Measurements from ENCODE around the gene ADARB2.
"Not testable (repeated sequence)": the region's sequence is repeated elsewhere in the genome, so short reads cannot be mapped to it uniquely, and the experiment has no call there.

Gene ADARB2

GRCh38 chr10:1737222-1738061, at the start of gene ADARB2:
ADARB2 (minus strand) TSS chr10:1737525.
- peak; percentile 32 for DNase-seq

DNA sequence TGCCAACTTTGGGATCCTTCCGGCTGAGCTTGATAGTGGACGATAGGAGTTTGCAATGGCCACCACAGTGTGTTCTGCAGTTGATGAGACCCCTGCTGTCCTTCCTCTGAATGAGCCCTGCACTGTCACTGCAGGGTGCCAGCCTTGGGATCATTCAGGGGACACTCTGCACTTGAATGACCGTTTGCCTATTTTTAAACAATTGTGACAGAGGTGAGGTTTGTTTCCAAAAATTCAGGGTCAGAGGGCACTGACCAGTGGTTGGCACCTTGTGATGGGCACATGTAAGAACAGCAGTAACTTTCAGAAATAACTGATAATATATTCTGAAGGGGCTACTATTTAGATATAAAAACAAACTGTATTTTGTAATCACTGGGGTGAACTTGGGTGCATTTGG, 48.5 kb upstream of the ADARB2 start:
- DNase-seq, result no peak

- DNase-seq, result no peak
These were observed 45.5 kb upstream of the ADARB2 start for GRCh38 chr10:1782841-1783240.

DNA sequence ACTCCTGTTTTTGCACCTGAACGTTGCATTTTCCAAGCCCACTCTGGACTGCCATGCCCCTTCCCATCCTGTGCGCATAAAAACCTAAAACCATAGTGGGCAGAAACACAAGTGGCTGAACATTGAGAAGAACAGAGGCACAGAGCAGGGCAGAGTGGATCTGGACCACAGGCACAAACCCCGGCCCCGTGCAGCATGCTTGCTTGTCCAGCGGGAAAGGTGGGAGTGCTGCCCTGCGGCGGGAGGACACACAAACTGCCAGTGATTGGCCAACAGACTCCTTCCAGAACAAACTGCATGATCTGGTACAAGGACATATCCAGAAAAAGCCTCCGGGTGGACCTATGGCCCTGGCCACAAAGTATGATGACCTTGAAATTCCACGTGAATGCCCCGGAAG, 42.5 kb upstream of the ADARB2 start:
- no peak for DNase-seq

DNA sequence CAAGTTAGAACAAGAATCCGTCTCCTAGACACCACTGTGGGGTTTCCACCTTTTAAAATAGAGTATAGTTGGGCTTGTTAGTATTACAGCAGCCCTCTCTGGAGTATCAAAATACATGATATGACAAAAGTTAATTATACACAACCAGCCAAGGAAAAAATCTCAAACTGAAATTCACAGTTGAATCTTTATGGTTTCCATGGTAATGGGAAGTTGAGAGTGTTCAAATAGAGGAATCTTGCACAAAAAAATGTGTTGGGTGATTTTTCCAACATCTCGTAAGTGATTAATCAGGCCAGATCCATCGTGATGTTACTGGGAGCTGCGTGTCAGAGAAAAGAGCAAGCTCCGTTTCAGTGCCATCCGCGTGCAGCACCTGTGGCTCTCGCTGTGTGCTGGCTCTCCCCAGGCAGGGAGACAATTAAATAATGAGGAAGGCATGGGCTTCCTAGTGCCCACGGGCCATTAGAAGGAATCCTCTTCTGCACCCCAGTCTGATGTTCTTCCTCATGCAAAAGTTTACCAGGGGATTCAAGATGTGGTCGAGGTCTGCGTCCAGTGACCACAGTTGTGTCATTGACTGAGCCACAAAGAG, 41.1 kb upstream of the ADARB2 start:
- no peak for DNase-seq

- DNase-seq, result no peak
These were observed 38.9 kb upstream of the ADARB2 start for GRCh38 chr10:1776127-1776662.

DNA sequence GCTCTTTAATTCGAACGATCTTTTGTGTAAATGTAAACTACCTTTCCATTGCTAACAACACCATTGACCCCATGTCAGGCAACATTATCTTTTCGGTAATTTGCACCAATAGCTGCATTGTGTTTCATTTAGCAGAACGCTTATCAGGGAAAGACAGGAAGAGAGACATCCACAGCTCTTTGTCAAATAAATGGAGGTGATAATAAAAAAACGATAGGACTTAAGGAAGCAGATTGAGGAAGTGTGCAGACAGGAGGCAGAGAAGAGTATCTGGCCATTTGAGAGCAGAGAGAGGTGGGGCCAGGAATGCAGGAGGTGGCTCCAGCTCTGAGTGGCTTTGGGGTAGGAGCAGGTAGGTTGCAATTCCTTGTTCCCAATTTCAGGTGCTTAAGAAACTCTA, 37.5 kb upstream of the ADARB2 start:
- no peak for DNase-seq

DNA sequence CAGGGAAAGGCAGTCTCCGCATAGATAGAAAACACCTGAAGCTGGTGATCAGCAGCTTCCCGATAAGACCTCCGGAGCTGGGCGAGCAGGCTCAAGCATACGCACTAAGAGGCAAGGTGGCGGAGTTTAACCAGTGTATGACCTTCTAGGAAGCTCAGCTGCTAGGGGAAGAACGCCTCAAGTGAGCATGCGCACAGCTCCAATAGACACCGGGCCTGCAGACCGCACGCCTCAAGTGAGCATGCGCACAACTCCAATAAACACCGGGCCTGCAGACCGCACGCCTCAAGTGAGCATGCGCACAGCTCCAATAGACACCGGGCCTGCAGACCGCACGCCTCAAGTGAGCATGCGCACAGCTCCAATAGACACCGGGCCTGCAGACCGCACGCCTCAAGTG, 35.9 kb upstream of the ADARB2 start:
- not testable (repeated sequence) for DNase-seq

DNA sequence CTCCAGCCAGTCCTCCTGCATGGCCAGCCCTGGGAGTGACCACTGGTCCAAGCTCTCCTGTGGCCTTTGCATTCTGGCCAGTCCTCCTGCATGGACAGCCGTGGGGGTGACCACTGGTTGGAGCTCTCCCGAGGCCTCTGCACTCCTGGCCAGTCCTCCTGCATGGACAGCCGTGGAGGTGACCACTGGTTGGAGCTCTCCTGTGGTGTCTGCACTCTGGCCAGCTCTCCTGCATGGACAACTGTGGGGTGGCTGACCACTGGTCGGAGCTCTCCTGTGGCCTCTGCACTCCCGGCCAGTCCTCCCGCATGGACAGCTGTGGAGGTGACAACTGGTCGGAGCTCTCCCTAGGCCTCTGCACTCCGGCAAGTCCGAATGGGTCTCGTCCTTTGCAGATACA, 28.7 kb upstream of the ADARB2 start:
- no peak for DNase-seq

DNA sequence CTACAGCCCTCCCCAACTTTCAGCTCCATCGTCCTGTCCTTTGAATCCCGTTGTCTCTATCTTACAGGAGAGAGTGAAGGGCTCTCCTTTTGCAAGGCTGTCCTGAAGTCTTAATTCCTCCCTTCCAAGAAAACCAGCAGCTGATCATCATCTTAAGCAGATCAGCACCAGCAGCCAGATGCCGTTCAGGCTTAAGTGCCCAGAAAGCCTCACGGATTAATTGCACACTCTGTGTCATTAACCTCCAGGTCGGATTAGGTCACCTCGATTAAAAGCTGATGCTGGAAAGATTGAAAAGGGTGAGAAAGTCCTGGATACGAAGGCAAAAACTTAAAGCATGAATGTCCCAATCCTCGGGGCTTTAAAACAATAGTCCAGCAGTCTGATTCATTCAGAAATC, 24.8 kb upstream of the ADARB2 start:
- no peak for DNase-seq

DNA sequence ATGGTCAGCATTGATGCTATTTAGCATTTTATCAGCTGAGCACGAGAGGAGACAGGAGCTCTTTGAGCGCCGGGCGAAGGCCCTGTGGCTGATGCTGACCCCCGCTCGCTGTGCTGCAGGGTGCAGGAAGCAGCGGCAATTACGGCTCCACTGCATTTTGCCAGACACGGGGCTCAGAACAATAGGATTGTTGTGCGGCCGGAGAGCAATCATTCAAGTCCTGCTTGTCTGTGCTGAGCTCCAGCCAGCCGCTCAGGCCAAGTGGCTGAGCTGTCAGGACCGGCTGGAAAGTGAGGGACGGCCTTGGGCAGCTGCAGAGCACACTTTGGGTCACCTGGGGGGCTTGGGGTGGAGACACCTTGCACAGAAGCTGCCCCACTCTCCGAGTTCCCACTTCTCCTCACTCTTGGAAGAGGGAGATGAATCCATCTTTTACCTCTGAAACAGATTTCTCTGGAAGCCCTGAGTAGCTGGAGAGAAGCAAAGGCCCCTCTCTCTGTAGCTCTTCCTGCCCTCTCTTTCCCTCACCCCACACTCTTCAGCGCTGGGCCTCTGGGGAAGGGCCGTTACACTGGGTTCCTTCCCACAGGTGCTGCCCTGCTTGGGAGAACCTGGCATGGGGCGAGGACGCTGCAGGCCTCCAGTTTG, 17.3 kb upstream of the ADARB2 start:
- no peak for DNase-seq

GRCh38 chr10:1752153-1752552, 14.8 kb upstream of the ADARB2 start:
- no peak for DNase-seq

- no peak for DNase-seq
These were observed 10.3 kb upstream of the ADARB2 start for GRCh38 chr10:1747590-1748157.

- DNase-seq, result no peak
These were observed 9.5 kb upstream of the ADARB2 start for GRCh38 chr10:1746796-1747195.

DNA sequence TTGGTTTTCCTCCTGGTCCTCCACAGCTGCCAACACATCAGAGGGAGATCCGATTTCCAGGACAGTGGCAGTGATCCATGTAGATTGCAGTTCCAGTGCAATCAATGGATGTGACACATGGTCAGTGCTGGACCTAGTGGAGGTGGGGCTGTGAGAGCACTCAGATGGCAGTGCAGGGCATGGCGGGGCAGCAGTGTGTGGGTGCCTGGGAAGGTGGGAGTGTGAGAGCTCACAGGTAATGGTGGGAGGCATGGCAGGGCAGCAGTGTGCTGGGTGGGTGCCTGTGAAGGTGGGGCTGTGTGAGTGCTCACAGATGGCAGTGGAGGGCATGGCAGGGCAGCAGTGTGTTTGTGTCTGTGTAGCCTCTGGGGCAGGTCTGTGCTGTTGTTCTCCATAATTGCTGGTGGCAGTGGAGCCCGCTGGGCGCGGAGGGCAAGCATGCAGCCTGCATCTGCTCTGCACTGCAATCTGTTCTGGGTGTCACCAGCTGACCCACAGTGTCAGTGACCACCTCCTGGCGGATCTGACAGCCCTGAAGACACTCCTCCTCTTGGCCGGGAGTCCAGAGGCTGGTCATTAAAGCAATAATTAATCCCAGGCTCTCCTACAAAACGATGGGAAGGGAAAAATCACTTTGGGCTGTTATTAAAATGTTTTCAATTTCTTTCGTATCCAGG, 8.6 kb upstream of the ADARB2 start:
- no peak for DNase-seq

DNA sequence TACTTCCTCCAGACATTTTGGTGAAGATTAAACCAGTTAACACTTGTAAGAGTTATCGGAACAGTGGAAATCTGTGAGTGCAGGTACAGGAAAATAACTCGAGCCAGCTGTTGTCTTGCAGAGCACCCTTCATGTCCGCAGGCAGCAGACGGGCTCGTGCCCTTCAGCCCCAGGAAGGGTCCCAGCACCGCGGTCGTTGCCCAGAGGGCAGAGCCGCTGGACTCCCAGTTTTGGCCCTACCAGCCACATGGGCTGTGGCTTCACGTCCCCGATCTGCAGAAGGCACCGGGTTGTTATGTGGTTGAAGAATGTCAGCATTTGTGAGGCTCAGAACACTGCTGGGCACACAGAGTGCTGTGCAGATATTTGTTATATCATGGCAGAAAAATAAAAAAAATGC, 7.2 kb upstream of the ADARB2 start:
- DNase-seq, result no peak

GRCh38 chr10:1743141-1743540, 5.8 kb upstream of the ADARB2 start:
- no peak for DNase-seq

DNA sequence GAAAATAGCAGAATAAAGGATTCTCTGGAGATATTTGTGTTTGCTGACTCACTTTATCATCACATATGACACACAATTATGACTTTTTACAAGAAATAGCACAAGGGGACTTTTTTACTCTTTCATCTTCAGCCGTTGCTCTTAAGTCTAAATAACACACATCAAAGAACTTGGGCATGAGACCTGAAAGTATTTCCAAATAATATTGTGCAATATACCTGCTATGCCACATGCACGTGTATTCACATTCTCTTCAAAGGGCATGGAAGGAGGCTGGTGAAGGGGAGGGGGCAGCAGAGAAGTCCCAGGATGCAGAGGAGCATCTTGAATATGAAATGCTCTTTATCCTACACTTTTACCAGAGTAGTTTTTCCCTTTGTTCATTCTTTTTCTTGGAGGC, 4.1 kb upstream of the ADARB2 start:
- no peak for DNase-seq

DNA sequence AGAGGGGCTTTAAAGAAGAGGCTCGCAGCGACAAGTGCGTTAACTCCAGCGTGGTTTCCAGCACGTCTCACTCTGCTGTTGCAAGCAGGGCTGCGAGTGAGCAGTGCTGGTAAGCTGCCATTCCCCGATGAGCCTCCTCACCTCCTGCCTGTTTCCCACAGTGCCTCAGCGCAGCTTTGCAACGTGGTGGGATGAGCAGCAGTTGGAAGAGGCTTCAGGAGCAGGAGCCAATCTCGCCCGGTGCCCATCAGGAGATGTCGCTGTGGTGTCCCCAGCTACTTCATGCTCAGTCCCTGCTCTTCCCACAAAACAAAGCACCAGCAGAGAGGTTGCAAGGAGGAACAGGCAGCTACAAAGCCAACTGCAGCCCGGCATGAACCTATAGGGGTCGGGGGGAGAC, 2.4 kb upstream of the ADARB2 start:
- DNase-seq, result no peak

- no peak for DNase-seq
These were observed 1.6 kb upstream of the ADARB2 start for GRCh38 chr10:1738950-1739349.

- DNase-seq, result no peak
These were observed 428 bp downstream of the ADARB2 start for GRCh38 chr10:1736972-1737221.

DNA sequence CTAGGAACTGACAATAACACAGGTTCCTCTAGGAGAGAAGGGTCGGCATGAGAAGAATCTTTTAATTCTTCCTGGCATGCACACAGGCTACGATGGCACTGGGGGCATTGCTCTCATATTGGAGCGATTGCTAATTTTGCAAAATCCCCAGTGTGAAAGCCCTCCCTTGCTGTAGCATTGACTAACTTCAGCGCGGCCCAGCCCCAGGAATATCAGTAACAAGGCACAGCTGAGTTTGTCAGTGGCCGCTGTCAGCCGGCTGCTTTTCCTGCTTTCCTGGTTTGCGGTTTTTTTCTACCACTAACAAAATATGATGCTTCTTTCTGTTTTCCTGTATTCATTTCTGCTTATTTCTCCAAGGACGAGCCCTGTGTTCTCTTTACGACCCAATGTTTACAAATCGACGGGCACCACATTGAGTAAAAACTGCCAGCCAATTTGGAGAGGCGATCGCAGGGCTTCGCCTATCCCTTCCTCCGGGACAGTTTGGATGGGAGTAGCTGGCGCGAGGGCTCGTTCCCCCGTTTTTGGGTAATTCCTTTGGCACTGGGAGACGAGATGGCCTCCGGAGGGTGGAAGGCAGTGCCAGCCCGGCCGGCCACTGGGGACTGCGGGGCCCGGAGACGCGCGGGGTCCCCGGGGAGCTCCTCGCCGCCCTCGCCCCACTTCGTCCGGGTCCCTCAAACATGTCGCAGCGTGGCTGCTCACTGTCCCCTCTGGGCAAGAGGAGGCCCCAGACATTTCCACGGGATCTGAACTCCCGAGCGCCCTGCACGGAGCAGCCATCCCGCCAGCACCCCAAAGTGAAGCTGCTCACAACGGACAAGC, 967 bp downstream of the ADARB2 start:
- no peak for DNase-seq

All from stimulated activated CD4-positive, alpha-beta T cell treated with anti-CD3 and anti-CD28 coated beads, Interleukin-1b, Interleukin-23, amount 100 ng/mL, for 48 hours (primary cell).